ENCODE data around the gene RAB11FIP3. TPM values are rescaled to one million over a fixed set of nuclear protein-coding genes. Genes with fewer than 3 reads are reported as not detected.

The RAB11FIP3 gene
- total RNA-seq, 1 donor from 2014 or later = 27.4 TPM

GRCh38 chr16:528111-529011 lies 102.9 kb downstream of the RAB11FIP3 start:
- Histone ChIP-seq H3K27me3 (ENCODE audit: low read depth) (no peaks in the 10 kb centered on the region), H3K4me3 (peak overlapping the region; percentile 86), H3K27ac (replicated peaks) (peak overlapping the region; percentile 95), H3K9me3 (replicated peaks) (no peaks in the 10 kb centered on the region), H3K4me1 (peaks cover 75% of the 10 kb centered on the region), H3K36me3 (no peaks in the 10 kb centered on the region)
- DNase-seq = no peak
- intact Hi-C loops (cut with micrococcal nuclease) = no loop called here
- TF ChIP-seq CTCF (IDR thresholded peaks at IDR 0.05; ENCODE audit: borderline replicate concordance) = no peak

- H3K27ac ChIP-seq (replicated peaks) = peak overlapping the region; percentile 95
- H3K4me3 ChIP-seq = peak overlapping the region; percentile 86
- H3K27me3 ChIP-seq (ENCODE audit: low read depth) = no peaks in the 10 kb centered on the region
- H3K9me3 ChIP-seq (replicated peaks) = no peaks in the 10 kb centered on the region
- no peak for DNase-seq
- H3K4me1 ChIP-seq = peaks cover 80% of the 10 kb centered on the region
- intact Hi-C loops (cut with micrococcal nuclease) = no loop called here
- H3K36me3 ChIP-seq = no peaks in the 10 kb centered on the region
- no peak for TF ChIP-seq CTCF (IDR thresholded peaks at IDR 0.05; ENCODE audit: borderline replicate concordance)
These were observed 103.6 kb downstream of the RAB11FIP3 start for GRCh38 chr16:529012-529575.

- peaks cover 79% of the 10 kb centered on the region for H3K4me1 ChIP-seq
- intact Hi-C loops (cut with micrococcal nuclease) = no loop called here
- no peak overlapping the region for H3K4me3 ChIP-seq
- TF ChIP-seq CTCF (IDR thresholded peaks at IDR 0.05; ENCODE audit: borderline replicate concordance) = no peak
- no peaks in the 10 kb centered on the region for H3K9me3 ChIP-seq (replicated peaks)
- no peak overlapping the region for H3K27ac ChIP-seq (replicated peaks)
- no peaks in the 10 kb centered on the region for H3K36me3 ChIP-seq
- H3K27me3 ChIP-seq (ENCODE audit: low read depth) = no peaks in the 10 kb centered on the region
- DNase-seq = no peak
These were observed 104.8 kb downstream of the RAB11FIP3 start for GRCh38 chr16:530111-530817.

GRCh38 chr16:531494-532125 lies 106.2 kb downstream of the RAB11FIP3 start:
- H3K27ac ChIP-seq (replicated peaks) = no peak overlapping the region
- H3K9me3 ChIP-seq (replicated peaks) = no peaks in the 10 kb centered on the region
- DNase-seq = no peak
- peaks cover 70% of the 10 kb centered on the region for H3K4me1 ChIP-seq
- no peaks in the 10 kb centered on the region for H3K27me3 ChIP-seq (ENCODE audit: low read depth)
- intact Hi-C loops (cut with micrococcal nuclease) = no loop called here
- no peak overlapping the region for H3K4me3 ChIP-seq
- H3K36me3 ChIP-seq = no peaks in the 10 kb centered on the region
- TF ChIP-seq CTCF (IDR thresholded peaks at IDR 0.05; ENCODE audit: borderline replicate concordance) = no peak

GRCh38 chr16:533391-534123 lies 108.1 kb downstream of the RAB11FIP3 start:
- Histone ChIP-seq H3K4me3 (no peak overlapping the region), H3K27ac (replicated peaks) (no peak overlapping the region), H3K36me3 (peaks cover 6% of the 10 kb centered on the region), H3K9me3 (replicated peaks) (no peaks in the 10 kb centered on the region), H3K27me3 (ENCODE audit: low read depth) (no peaks in the 10 kb centered on the region), H3K4me1 (peaks cover 59% of the 10 kb centered on the region)
- intact Hi-C loops (cut with micrococcal nuclease) = no loop called here
- DNase-seq = no peak
- TF ChIP-seq CTCF (IDR thresholded peaks at IDR 0.05; ENCODE audit: borderline replicate concordance) = no peak
